A673 (cell line): ENCODE results near the gene BUD31.

Experiments used
- CTCF ChIP-seq: fragments of 300-800, 200-600 bp; sonication (generic); conservative IDR thresholded peaks from 2 replicates; pipeline ENCODE4 v1.5.1; 2017; ENCODE audit warnings: low read depth, mild to moderate bottlenecking, antibody characterized with exemption, low read length, moderate library complexity, mixed read lengths
- EZH2 ChIP-seq: fragments of 200-600 bp; sonication (generic); IDR thresholded peaks from 2 replicates; pipeline ENCODE4 v1.6.1; 2017; ENCODE audit warnings: borderline replicate concordance, low read depth, mild to moderate bottlenecking, mixed read lengths, antibody characterized with exemption, low read length; ENCODE audit not compliant: poor library complexity, severe bottlenecking

GRCh38 chr7:99390941-99391602 lies 17.7 kb upstream of the BUD31 start:
- no peak for TF ChIP-seq CTCF
- TF ChIP-seq EZH2: no peak
